Raji (cell line): ENCODE results near the gene MARCOL.

Experiments
- POLR2A ChIP-seq: IDR thresholded peaks from 2 replicates; pipeline ENCODE4 v1.6.1; 2011; ENCODE audit warnings: low read depth, low read length, control low read depth; ENCODE audit not compliant: insufficient read depth

The MARCOL gene, protein sequence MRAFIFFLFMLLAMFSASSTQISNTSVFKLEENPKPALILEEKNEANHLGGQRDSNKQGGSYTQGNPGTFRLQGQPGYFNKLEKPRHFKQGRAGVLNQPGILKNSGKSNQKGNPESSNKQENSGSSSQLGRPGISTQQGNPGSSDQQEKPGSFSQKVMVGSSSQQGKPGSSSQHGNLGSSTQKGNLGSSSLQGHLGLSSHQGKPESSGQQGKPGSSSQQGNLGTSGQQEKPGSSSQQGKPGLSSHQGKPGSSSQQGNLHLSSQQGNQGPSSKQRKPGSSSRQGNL

DNA sequence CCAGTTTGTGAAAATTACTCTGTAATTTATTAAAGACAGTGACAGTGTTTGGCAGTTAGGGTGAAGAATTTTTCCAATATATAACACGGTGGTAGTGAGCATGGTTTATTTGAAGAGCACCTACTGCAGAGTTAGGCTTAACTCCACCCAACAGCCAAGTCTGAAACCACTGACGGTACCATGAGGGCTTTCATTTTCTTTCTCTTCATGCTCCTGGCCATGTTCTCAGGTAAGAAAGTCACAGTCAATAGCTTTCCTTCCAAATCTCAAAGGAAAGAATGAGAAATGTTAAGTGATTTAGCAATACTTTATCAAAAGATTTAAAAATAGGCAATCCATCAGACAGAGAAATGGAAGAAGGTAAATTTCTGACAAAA, at the start of gene MARCOL:
TSS of gene MARCOL (plus strand) at position 108 of the 377 bp plus-strand sequence. CDS start at position 181, 73 bp downstream.
- no peak for TF ChIP-seq POLR2A

DNA sequence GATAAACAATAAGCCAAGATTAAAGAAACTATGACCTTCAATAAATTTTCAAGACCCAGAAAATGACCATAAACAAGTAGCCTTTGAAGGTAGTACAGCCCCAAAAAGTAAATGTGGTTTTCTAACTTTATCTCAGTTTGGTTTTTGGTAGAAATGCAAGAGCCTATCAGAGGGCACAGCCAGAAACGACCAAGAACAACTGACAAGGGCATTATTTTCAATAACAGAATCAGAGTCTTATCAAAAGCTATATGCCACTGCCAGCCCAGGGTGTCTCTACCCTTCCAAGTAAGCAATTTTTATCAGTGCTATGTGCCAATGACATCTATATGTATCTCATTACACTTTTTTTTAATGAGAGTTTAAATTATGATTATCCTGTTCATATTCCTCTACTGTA, 47.3 kb upstream of the MARCOL start:
- TF ChIP-seq POLR2A = no peak

DNA sequence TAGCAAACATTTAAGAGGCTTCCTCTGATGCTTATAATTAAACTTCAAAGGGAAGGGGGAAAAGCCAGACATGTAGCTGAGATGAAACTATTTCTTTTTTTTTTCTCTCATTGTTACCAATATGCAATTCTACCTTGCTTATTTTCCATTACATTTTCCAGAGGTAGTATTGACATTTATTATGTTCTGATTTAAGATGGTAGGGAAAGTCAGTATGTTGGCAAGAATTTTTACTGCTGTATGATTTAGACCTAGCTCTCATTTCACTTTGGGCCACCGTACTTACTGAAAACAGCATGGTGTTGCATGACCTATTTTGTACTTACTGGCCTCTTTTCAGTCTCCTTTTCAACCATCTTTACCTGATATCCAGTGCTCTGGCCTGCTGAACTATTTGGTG, 45.1 kb upstream of the MARCOL start:
- TF ChIP-seq POLR2A = no peak

GRCh38 chr5:148201151-148201550, 37.2 kb upstream of the MARCOL start:
- TF ChIP-seq POLR2A = no peak

- TF ChIP-seq POLR2A = no peak
Measured at GRCh38 chr5:148202531-148203203, 35.7 kb upstream of the MARCOL start, which contains the start of gene SPINK6. Gene SPINK6 (plus strand): TSS chr5:148203042. CDS start chr5:148203097, 55 bp downstream.

DNA sequence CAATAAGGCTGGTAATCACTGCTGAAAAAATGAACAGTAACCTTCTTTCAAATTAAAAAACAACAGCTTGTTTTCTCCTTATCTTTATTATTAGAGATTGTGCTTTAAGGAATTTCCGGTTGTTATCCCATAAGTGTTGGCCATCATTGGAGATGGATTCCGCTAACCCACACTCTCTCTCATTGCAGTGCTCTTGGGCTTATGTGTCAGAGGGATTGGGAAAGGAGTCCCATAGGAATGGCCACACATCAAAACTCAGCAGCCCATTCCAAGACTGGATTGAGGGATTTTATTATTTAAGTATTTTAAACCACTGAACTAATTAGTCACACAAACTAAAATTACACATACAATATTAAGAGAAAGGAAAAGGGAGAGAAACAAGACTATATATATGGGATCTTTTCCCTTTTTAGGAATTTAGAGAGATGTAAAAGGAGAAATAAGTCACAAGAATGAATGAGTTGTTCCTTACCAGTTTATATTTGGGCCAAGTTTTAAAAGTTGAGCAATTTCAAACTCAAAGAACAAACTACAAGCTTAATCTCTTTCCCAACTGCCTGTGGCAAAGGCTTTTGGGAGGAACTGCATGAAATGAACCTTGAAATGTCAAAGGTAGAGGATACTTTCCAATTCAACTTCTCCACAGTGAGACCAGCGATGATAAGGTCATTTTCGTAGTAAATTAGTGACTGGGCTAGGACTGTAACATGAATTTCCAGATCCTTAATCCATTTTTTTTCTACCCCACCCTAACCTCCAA, 33.1 kb upstream of the MARCOL start:
- no peak for TF ChIP-seq POLR2A

DNA sequence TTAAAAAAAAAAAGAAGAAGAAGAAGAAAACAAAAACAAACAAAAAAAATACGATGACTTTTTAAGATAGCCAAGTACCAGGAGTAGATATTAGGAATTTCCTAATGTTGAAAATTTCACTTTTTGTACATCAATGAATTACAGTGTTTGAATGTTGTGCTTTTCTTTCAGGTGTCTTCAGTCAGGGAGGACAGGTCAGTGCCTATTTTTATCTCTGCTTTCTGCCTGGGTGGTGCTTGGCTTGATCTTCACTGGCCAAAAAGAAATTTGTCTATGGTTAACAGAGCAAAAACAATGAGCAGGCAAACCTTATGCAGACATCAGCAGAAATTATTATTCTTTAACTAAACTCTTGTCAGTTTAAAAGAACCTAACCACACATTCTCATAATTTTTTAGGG, 32.5 kb upstream of the MARCOL start:
- TF ChIP-seq POLR2A = no peak

DNA sequence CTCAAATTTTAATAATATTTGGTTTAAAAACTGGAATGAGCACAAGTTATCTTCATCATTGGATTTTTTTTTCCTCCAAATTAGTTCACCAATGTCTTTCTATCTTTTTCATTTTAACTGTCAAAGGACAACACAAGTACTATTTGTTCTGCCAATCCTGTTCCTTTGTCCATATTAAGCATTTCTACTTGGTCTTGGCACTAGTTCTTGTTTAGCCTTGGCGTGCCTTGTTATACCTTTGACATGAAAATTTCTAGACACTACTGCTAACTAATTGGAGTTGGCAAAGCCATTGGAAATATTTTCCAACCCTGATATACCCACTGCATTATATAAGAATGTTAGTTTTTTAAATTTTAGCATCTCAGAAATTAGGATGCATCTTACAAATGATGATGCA, 31.7 kb upstream of the MARCOL start:
- TF ChIP-seq POLR2A = no peak

- TF ChIP-seq POLR2A = no peak
Measured at GRCh38 chr5:148208226-148208625, 30.1 kb upstream of the MARCOL start.

- no peak for TF ChIP-seq POLR2A
Measured at GRCh38 chr5:148209151-148209770, 29.1 kb upstream of the MARCOL start.

- TF ChIP-seq POLR2A = no peak
Measured at GRCh38 chr5:148214665-148215185, 23.6 kb upstream of the MARCOL start.

DNA sequence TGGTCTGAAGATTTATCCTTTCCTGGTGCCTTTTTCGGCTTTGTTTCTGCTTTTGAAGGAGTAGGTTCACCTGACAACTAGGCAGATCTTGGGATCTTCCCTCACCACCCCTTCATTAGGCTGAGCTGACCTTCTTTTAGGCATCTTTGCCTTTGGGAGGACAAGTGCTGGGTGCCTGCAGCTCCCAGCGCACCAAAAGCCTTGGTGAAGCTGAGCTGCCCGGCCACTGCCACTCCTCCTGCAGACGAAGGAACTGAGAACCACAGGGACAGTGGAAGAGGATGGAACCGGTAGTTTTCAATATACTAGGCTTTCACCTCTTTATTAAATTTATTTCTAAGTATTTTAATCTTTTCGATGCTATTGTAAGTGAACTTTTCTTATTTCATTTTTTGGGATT, 16.8 kb upstream of the MARCOL start:
- TF ChIP-seq POLR2A = no peak

- no peak for TF ChIP-seq POLR2A
Measured at GRCh38 chr5:148224117-148224742, 14.1 kb upstream of the MARCOL start.

DNA sequence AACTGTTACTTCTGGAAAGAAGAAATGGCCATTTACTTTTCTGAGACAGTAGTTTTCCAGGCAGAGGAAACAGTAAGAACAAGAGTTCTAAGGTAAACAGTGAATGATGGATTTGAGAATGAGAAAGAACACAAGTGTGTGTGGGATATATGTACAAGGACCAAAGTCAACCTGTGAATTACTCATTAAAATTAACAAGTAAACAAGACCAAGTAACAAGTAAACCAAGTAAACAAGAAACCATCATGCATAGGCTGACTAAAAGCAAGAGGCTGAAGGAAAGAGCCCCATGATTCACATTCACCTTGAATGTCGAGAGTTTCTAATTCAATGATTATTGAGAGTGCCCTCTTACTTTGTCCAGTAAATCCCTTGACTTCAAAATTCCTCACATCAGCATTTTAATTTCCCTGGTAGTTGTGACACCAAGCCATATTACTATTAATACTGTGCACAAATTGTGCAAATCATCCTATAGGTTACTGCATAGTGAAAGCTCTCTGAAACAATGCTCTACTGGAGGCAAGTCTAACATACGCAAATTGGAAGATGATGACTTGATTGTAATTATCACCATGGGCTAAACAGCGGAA, 9.8 kb upstream of the MARCOL start:
- TF ChIP-seq POLR2A = no peak
